GM19193 (cell line): ENCODE results near the gene ZMYND8.

Source experiments
- POLR2A ChIP-seq: IDR thresholded peaks from 4 replicates; pipeline ENCODE4 v1.6.1; 2011; ENCODE audit not compliant: insufficient read depth, insufficient read length; ENCODE audit errors: extremely low read depth

Gene ZMYND8

DNA sequence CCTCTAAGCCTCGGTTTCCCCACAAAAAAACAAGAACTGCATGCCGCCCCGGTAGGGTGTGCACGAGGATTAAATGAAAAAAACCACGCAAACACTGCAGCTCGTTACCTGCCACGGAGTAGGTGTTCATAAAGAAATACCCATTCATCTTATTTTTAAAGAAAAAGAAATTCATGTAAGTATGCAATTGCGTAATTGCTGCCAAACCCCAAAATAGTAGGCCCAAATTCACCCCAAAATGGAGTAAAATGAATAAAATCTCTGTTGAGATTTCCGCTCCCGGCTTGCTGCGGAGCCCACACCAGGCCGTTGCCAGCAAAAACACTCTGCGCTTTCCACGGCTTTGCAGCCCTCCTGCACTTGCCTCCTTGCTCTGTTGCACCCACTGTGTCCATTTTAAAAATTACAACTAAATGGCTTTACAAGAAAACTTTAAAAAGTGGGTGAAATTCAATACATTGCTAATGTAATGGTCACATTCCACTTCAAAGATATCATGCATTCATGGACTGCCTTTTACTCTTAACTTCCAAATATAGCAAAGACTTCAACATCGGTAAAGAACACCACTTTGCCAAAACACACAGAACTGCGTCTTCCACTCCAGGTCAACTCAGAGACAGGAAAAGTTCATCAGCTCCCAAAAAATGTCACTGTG is 125.0 kb downstream of the ZMYND8 start:
- no peak for TF ChIP-seq POLR2A

DNA sequence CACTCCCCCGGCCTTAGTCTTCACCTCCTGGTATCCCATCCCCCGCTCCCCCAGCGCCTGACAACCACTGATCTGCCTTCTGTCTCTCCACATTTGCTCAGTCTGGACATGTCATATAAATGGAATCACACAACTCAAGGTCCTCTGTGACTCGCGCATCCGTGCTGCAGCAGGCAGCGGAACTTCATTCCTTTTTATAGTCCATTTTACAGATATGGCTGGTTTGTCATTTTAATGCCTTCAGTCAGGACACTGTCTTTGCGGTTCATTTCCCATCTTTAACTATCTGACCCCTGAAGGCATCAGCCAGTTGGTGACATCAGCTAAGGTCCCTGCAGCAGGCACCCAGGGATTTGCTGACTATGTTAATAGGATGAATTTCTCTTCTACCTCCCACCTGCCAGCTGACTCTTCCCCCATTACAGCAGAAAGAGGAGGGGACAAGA is 125.7 kb downstream of the ZMYND8 start:
- no peak for TF ChIP-seq POLR2A

DNA sequence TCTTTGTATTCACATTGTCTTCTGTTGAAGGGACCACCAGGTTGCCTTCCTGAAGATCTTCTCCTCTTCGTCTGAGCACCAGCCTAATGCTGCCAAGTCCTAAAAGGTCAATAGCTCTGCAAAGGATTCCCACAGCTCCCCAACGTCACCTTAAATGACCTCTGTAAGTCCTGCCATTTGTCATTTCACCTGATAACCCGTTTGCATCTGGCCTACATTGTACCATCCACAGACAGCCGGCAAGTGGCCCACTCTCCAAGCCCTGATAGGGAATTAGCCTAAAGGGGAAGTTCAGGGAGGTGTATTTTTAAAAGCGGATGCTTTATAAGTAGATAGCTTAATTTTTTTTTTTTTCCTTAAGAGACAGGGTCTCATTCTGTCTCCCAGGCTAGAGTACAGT is 127.8 kb downstream of the ZMYND8 start:
- no peak for TF ChIP-seq POLR2A

DNA sequence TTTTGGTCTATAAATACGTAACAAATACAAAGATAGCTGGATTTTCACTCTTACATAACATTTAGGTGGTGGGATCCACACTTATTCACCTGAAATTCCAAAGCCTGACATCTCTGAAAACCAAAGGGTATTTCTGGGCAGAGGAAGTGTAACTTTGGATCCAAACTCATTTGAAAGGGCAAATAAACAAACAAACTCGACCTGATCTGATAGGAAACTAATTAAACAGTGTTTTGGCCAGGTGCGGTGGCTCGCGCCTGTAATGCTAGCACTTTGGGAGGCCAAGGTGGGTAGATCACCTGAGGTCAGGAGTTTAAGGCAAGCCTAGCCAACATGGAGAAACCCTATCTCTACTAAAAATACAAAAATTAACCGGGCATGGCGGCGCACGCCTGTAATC is 128.9 kb downstream of the ZMYND8 start:
- no peak for TF ChIP-seq POLR2A

DNA sequence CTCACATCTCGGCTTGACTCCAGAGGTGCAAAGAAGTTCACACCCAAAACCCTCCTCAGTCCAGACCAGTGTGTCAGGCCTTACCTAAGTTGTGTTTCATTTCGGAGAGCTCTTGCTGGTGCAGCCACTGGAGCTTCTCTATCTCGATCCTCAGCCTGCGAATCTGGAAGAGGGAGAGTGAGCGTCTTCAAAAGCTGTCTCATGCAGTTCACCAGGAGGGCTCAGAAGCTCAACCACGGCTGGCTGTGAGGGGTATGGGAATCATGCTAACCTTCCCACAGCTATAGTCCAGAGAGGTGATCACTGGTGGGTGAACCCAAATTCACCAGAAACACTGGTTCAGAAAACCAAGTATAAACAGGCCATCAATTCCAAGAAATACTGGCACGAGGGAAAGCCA is 129.4 kb downstream of the ZMYND8 start:
- no peak for TF ChIP-seq POLR2A

DNA sequence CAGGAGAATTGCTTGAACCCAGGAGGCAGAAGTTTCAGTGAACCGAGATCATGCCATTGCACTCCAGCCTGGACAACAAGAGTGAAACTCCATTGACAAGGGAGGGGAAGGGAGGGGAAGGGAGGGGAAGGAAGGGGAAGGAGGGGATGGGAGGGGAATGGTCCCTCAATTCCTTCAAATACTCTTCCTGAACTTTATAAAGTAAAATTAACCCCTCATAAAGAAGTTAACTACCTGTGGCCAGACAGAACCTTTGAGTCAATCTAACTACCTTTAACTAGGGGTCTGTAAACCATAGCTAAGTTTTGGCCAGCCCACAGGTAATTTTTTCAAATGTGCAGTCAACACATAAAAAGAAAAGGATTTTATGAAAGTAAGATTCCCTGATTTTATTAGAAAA is 131.0 kb downstream of the ZMYND8 start:
- TF ChIP-seq POLR2A = no peak

DNA sequence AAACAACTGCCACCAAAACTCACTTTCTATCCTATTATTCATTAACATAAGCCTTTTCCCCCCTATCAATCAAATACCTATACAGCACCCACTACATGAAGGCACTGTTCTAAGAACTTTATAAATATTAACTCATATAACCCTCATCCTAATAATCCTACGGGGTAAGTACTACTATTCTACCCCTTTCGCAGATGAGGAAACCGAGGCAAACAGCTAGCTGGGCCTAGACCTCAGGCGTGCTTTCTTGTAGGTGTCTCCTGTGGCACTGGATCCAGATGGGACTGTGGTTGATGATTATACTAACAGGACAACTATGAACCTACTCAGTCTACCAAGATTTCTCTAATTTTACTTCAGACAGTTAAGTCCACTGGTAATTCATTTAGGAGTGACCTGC is 131.6 kb downstream of the ZMYND8 start:
- no peak for TF ChIP-seq POLR2A

DNA sequence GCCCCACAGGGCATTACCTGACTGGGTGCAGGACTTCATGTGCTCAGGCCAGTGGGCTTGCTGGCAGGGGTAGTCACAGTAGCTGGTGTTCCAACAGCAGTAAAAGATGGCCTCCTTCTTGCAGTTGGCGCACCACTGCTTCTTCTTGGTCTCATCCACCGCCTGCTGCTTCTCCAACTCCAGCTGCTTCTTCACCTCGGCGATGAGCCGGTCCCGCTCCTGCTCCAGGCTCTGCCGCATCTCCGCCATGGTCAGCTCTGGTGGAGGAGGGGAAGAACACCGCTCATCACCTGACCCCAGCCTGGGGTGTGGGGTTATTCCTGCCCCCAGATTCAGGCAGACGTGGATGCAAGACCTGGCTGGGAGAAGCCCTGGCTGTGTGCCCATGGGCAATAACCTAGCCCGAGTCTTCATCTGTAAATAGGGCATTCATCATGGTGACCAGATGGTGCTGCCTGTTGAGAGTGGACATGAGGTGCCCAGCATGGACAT is 132.2 kb downstream of the ZMYND8 start:
- TF ChIP-seq POLR2A = no peak

DNA sequence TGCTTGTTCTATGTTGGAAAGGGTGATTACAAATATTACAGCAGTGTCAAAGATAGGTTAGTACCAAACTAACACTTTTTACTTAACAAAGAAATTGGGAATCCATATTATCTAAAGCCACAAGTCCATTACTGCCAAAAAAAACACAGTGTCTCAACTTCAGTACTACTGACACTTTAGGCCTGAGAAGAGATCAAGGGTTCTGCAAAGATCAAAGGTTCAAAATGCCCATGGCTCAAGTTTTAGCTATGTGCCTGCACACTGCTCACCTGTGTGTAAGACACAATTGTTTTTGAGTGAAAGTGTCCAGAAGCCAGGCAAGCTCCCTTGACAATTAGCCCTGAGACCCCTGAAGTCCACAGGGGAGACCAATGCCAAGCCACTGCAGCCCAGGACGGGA is 132.6 kb downstream of the ZMYND8 start:
- TF ChIP-seq POLR2A = no peak

DNA sequence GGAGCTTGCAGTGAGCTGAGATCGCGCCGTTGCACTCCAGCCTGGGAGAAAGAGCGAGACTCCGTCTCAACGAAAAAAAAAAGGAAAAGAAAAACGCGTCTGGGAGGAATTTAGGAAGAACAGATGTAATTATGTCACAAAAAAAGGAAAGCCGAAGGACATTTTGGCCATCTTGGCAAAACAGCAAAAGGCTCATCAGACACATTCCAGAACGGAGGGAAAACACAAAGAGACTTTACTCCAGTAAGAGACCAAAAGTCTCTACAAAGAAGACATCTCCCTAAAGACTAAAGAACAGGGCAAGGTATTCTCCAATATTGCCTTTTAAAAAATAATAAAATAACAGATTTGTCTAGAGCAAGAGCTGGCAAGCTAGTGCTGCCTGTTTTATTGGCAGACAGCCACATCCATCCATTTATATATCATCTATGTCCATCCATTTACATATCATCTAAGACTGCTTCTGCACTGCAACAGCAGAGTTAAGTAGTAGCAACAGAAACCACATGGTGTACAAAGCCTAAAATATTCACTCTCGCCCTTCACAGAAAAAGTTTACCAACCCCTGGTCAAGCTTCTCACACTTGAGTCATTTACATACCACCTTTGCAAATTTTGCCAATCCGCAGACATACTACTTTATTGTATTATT is 133.9 kb downstream of the ZMYND8 start:
- TF ChIP-seq POLR2A = no peak

DNA sequence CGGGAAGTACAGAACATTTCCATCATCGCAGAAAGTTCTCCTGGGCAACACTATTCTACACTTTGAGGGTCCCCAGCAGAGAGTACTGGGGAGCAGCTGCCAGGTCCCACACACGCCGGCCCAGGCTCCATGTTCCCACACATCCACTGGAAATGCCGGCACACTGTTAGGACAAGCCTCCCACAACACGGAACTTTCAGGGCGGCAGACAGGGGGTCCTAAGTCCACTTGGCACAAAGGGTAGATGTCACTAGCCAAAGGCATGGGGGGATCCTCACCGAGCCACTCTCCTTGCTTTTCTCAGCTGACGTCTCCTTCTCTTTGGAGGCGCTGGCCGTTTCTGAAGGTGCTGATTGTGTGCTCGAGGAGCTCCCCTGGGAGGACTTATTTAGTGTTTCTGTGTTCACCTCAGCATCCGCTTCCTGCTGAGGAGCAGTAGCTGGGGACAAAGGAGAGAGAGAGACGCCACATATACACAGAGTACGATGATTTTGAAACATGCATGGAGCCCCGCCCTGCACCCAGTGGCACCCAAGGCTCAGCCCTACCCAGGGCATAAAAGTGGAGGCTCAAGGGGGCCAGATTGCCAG is 135.4 kb downstream of the ZMYND8 start:
- TF ChIP-seq POLR2A = no peak

DNA sequence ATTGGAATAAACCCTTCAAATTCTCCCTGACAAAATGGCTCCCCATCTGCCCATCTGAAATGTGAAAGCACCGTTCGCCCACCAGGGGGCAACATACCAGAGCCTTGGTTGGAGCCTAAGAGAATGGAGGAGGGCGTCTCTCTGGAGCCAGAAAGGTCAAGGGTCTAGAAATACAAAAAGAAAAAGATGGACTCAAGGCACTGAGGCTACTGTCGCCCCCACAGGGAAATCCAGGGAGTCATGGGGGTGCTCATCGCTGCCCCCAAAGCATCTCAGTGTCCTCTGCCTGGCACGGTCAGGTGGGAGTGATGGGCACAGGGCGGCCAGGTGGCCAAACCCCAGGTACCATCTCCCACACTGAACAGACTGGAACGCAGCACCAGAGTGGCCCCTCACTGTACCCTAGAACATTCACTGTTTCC is 136.3 kb downstream of the ZMYND8 start:
- no peak for TF ChIP-seq POLR2A

DNA sequence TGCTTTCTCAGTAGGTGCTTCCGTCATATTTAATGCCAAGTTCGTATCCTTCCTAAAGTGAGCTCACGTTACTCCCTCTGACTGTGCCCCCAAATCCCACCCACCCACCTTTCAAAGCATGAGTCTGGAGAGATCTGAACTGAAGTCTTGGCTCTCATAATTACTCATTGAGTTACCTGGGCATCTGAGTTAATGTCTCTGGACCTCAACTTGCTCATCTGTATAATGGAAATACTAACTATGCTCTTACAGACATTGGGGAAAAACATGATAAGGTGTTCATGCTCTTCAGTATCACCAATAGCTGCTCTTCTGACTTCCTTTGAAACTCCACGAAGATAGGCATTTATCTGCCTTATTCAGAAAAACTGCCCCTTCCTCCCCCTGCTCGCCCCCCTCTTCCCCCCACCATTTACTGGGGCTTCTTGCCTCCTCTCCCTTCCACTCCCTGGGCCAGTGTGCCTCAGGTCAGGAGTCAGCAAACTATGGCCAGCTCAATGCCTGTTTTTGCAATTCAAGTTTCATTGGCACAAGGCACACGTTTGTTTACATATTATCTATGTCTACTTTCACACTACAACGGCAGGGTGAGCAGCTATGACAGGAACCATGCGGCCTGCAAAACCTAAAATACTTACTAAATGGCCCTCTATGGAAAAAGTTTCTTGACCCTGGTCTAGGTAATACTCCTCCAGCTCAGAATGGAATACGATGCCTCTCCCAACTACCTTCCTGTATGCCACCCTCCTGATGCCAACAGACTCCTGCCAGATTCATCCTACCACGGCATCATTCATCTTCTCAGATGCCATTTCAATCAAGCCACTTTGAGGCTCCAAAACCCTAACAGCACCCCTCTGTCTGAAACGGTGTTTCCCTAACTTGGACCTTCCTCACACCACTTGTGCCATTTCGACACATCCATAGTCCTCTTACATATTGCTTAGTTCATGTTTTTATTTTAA is 138.7 kb downstream of the ZMYND8 start:
- no peak for TF ChIP-seq POLR2A

DNA sequence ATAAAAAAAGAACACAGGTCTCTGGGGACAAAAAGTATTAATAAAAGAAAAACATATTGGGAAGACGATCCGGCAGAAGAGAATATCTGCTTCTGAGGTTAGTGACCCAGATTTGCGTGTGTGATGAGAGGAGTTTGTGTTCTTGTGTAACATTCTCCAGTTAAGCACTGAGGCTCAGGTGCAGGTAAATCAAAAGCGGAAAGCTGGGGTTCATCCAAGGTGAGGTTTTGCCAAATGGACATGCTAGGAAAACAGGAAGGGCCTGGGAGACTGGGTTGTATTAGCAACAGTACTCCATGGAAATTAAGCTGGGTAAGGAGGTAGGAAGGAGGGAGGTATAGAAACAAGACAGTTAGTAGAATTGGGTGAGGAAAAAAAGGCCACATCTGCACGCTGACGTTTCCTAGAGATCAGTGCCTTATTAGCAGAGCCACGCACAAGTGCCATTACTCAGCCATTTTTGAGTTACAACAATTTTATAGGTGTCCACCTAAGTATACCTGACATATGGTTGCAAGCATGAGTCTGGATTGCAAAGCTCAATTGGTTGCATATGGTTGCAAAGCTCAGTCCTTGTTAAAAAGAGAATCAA is 139.6 kb downstream of the ZMYND8 start:
- TF ChIP-seq POLR2A = no peak
